ENCODE results near the gene MUTYH. TPM values are rescaled to one million over a fixed set of nuclear protein-coding genes. Genes with fewer than 3 reads are reported as not detected.

Gene MUTYH
- total and polyA plus RNA-seq, 9 of the 15 experiments (the other 6 are each of a cell fraction or from before 2014, with no cell fraction given): 3.4 to 53.5 (median 29.0) TPM

GRCh38 chr1:45355683-45356082 lies 15.4 kb upstream of the MUTYH start:
- Histone ChIP-seq H2AFZ (ENCODE audit: low read depth, low read length) (peak overlapping the region; percentile 3; the same call in 1 of the 2 replicates), H3K79me2 (ENCODE audit: control insufficient read depth, insufficient read depth, low read length) (no peaks in the 10 kb centered on the region)
- TF ChIP-seq HOXB6 (CRISPR knock-in tag; IDR thresholded peaks at IDR 0.05; ENCODE audit: borderline replicate concordance) (no peak), ZNF316 (IDR thresholded peaks at IDR 0.05) (0 out of 2 replicates have a peak, but pooled peaks have one; percentile 3), U2AF1 (optimal IDR thresholded peaks at IDR 0.05; ENCODE audit: low read depth, low read length) (no peak), CAMTA2 (CRISPR knock-in tag; conservative IDR thresholded peaks at IDR 0.05) (no peak)

GRCh38 chr1:45354838-45355237 lies 14.6 kb upstream of the MUTYH start:
- H3K36me3 ChIP-seq (ENCODE audit: control insufficient read depth, insufficient read depth, low read length): no peaks in the 10 kb centered on the region
- no TSS peak for BruUV-seq (replicated peaks)
- no peak overlapping the region for H2AFZ ChIP-seq (ENCODE audit: low read depth, low read length)
- H3K27me3 ChIP-seq (ENCODE audit: control insufficient read depth in 2 of 2, insufficient read depth in 2 of 2, low read length in 2 of 2): no peaks in the 10 kb centered on the region
- 62% methylated on average over 4 of the region's 4 CpGs for WGBS (ENCODE audit: insufficient coverage, low coverage, missing lambda C conversion rate)
- TF ChIP-seq TARDBP (IDR thresholded peaks at IDR 0.05): no peak
- TF ChIP-seq ZNF316 (IDR thresholded peaks at IDR 0.05): peak; percentile 57; the same call in 1 of the 2 replicates
- TF ChIP-seq MAFG (tag; conservative IDR thresholded peaks at IDR 0.05): 0 out of 2 replicates have a peak, but pooled peaks have one; percentile 5
- TF ChIP-seq PHF8 (IDR thresholded peaks at IDR 0.05; ENCODE audit: borderline replicate concordance, low read length): no peak
- no peak for TF ChIP-seq ZBTB1 (CRISPR knock-in tag; IDR thresholded peaks at IDR 0.05; ENCODE audit: borderline replicate concordance, low read depth)
- TF ChIP-seq FOXM1 (IDR thresholded peaks at IDR 0.05; ENCODE audit: low read depth): no peak
- TF ChIP-seq FOXM1 (CRISPR knock-in tag; IDR thresholded peaks at IDR 0.05; ENCODE audit: low read depth): no peak
- no peak for TF ChIP-seq RBM39 (optimal IDR thresholded peaks at IDR 0.05; ENCODE audit: low read depth, low read length)
- TF ChIP-seq NONO (IDR thresholded peaks at IDR 0.05; ENCODE audit: low read depth in 2 of 2, low read length in 1 of 2): no peak
- TF ChIP-seq ZNF57 (CRISPR knock-in tag; IDR thresholded peaks at IDR 0.05): no peak
- no peak for TF ChIP-seq MNT (conservative IDR thresholded peaks at IDR 0.05)
- TF ChIP-seq TBL1XR1 (IDR thresholded peaks at IDR 0.05; ENCODE audit: low read length in 2 of 2): no peak
- no peaks in the 10 kb centered on the region for H3K9me3 ChIP-seq (replicated peaks; ENCODE audit: control insufficient read depth, insufficient read depth, low read depth, low read length)
- no peak overlapping the region for H3K9ac ChIP-seq (ENCODE audit: insufficient read depth in 1 of 2, low read depth in 2 of 2, low read length in 2 of 2)
- H3K4me3 ChIP-seq: no peak overlapping the region
- no peaks in the 10 kb centered on the region for H4K20me1 ChIP-seq (replicated peaks; ENCODE audit: control insufficient read depth, insufficient read depth, low read length)
- in situ Hi-C loops (cut with MboI) (loop anchor here (5.0 kb wide), 1 partner anchor 217 kb away; no protein-coding TSS in a partner anchor), intact Hi-C loops (cut with micrococcal nuclease) (no loop called here)
- no peak overlapping the region for H3K4me2 ChIP-seq (ENCODE audit: insufficient read depth, low read length)
- peaks cover 4 to 5% of the 10 kb centered on the region in 2 experiments; a peak in 3 of 5 replicates for H3K4me1 ChIP-seq (replicated peaks in 1 of 2; ENCODE audit: control insufficient read depth in 2 of 2, insufficient read depth in 2 of 2, low read length in 2 of 2)
- H3K27ac ChIP-seq (ENCODE audit: extremely low read depth, low read depth, low read length): no peak overlapping the region
- POLR2A ChIA-PET: interaction anchor here (0.7 to 15.6 kb wide), 4 partner anchors 10 to 54 kb away, joined by 3 to 226 read pairs (median 4); partner anchors contain the start of genes MUTYH and TOE1
- FAIRE-seq: no peak
- no peak for DNase-seq (ENCODE audit: extremely low read depth in 1 of 4, low spot score in 3 of 4)
- ATAC-seq: no peak
- H3K79me2 ChIP-seq (ENCODE audit: control insufficient read depth, insufficient read depth, low read length): no peaks in the 10 kb centered on the region
- CTCF ChIA-PET (ENCODE audit: low intra/inter-chr PET ratio): no interaction called here
- H3K9me1 ChIP-seq (ENCODE audit: control insufficient read depth, insufficient read depth, low read length): no peaks in the 10 kb centered on the region

More at GRCh38 chr1:45355683-45356082, 15.4 kb upstream of the MUTYH start:
- WGBS (ENCODE audit: insufficient coverage, low coverage, missing lambda C conversion rate): 22% methylated on average over 2 of the region's 2 CpGs
- H3K36me3 ChIP-seq (ENCODE audit: control insufficient read depth, insufficient read depth, low read length): no peaks in the 10 kb centered on the region
- in situ Hi-C loops (cut with MboI) (loop anchor here (5.0 kb wide), 1 partner anchor 217 kb away; no protein-coding TSS in a partner anchor), intact Hi-C loops (cut with micrococcal nuclease) (no loop called here)
- no peak for DNase-seq (ENCODE audit: extremely low read depth in 1 of 4, low spot score in 3 of 4)
- no peak overlapping the region for H3K9ac ChIP-seq (ENCODE audit: insufficient read depth in 1 of 2, low read depth in 2 of 2, low read length in 2 of 2)
- no TSS peak for BruUV-seq (replicated peaks)
- H3K4me2 ChIP-seq (ENCODE audit: insufficient read depth, low read length): no peak overlapping the region
- no peaks in the 10 kb centered on the region for H3K27me3 ChIP-seq (ENCODE audit: control insufficient read depth in 2 of 2, insufficient read depth in 2 of 2, low read length in 2 of 2)
- CTCF ChIA-PET (ENCODE audit: low intra/inter-chr PET ratio): interaction anchor here (0.6 kb wide), 1 partner anchor 94 kb away, joined by 3 read pairs; no protein-coding TSS in a partner anchor
- H4K20me1 ChIP-seq (replicated peaks; ENCODE audit: control insufficient read depth, insufficient read depth, low read length): no peaks in the 10 kb centered on the region
- no peak overlapping the region for H3K4me3 ChIP-seq
- no peak for ATAC-seq
- POLR2A ChIA-PET: interaction anchor here (0.9 to 15.6 kb wide), 5 partner anchors 10 to 166 kb away, joined by 3 to 226 read pairs (median 6); partner anchors contain the start of genes MUTYH, PRDX1 and TOE1
- no peak overlapping the region for H3K27ac ChIP-seq (ENCODE audit: extremely low read depth, low read depth, low read length)
- no peak for FAIRE-seq
- no peaks in the 10 kb centered on the region for H3K9me1 ChIP-seq (ENCODE audit: control insufficient read depth, insufficient read depth, low read length)
- H3K9me3 ChIP-seq (replicated peaks; ENCODE audit: control insufficient read depth, insufficient read depth, low read depth, low read length): no peaks in the 10 kb centered on the region
- peaks cover 4 to 8% of the 10 kb centered on the region in 2 experiments; a peak in 3 of 5 replicates for H3K4me1 ChIP-seq (replicated peaks in 1 of 2; ENCODE audit: control insufficient read depth in 2 of 2, insufficient read depth in 2 of 2, low read length in 2 of 2)

Data from K562 (cell line).